Measurements from ENCODE around the gene SMPD3. TPM values are rescaled to one million over a fixed set of nuclear protein-coding genes. Genes with fewer than 3 reads are reported as not detected.

SMPD3 gene
- total and polyA plus RNA-seq, 7 donors: 0.04 to 0.21 (median 0.08) TPM

GRCh38 chr16:68310774-68311511 is 137.4 kb downstream of the SMPD3 start, which contains the start of the genes PRMT7 and SLC7A6OS:
Gene PRMT7, plus strand, starts transcription at chr16:68311019. Its CDS starts 4,961 bp downstream, at chr16:68315980.
Gene SLC7A6OS, minus strand, starts transcription at chr16:68310946. Its CDS starts 20 bp downstream, at chr16:68310926.
- ATAC-seq (peak; percentile 98 to 99 (median 99)), DNase-seq (peak; percentile 91 to 94)
- WGBS, 3 donors: 0 to 1% (median 1%) methylated on average over 61 to 62 of the region's 62 CpGs
- Histone ChIP-seq H3K27me3 (ENCODE audit: insufficient read depth in 3 of 3, low read length in 2 of 3) (no peaks in the 10 kb centered on the region), H3K4me1 (peaks cover 31% of the 10 kb centered on the region), H3K4me3 (peak within 1 kb of the TSS; percentile 96), H3K27ac (peak within 1 kb of the TSS; percentile 94), H3K36me3 (ENCODE audit: insufficient read depth in 1 of 2, low read depth in 1 of 2) (peaks cover 8 to 62% of the 10 kb centered on the region in 2 donors), H3K9me3 (no peaks in the 10 kb centered on the region)
- intact Hi-C loops (cut with DNase I): loop anchor here (5.0 to 10.0 kb wide), 2 partner anchors 49 to 236 kb away; partner anchors contain the start of gene SLC7A6 (in 1 of the 2)
- peak; percentile 21 for TF ChIP-seq CTCF (IDR thresholded peaks at IDR 0.05)

GRCh38 chr16:68310437-68310773 is 137.9 kb downstream of the SMPD3 start:
- Histone ChIP-seq H3K36me3 (ENCODE audit: insufficient read depth in 1 of 2, low read depth in 1 of 2) (peaks cover 8 to 62% of the 10 kb centered on the region in 2 donors), H3K4me1 (peaks cover 31% of the 10 kb centered on the region), H3K9me3 (no peaks in the 10 kb centered on the region), H3K4me3 (peak overlapping the region; percentile 96), H3K27me3 (ENCODE audit: insufficient read depth in 3 of 3, low read length in 2 of 3) (no peaks in the 10 kb centered on the region), H3K27ac (peak overlapping the region; percentile 94)
- intact Hi-C loops (cut with DNase I): loop anchor here (5.0 to 10.0 kb wide), 2 partner anchors 48 to 236 kb away; partner anchors contain the start of gene SLC7A6 (in 1 of the 2)
- no peak for TF ChIP-seq CTCF (IDR thresholded peaks at IDR 0.05)
- ATAC-seq (peak; percentile 57 to 67 (median 63)), DNase-seq (peak in 1 of 2 donors; percentile 34)
- WGBS, 3 donors: 0% methylated on average over 28 to 29 of the region's 29 CpGs

- WGBS, 3 donors: 43 to 47% (median 46%) methylated on average over 6 of the region's 6 CpGs
- Histone ChIP-seq H3K36me3 (ENCODE audit: insufficient read depth in 1 of 2, low read depth in 1 of 2) (peaks cover 8 to 63% of the 10 kb centered on the region in 2 donors), H3K4me1 (peaks cover 31% of the 10 kb centered on the region), H3K27me3 (ENCODE audit: insufficient read depth in 3 of 3, low read length in 2 of 3) (no peaks in the 10 kb centered on the region), H3K27ac (peak overlapping the region; percentile 94), H3K4me3 (peak overlapping the region; percentile 96), H3K9me3 (no peaks in the 10 kb centered on the region)
- intact Hi-C loops (cut with DNase I): loop anchor here (5.0 to 10.0 kb wide), 2 partner anchors 47 to 235 kb away; partner anchors contain the start of gene SLC7A6 (in 1 of the 2)
- TF ChIP-seq CTCF (IDR thresholded peaks at IDR 0.05): no peak
- DNase-seq (no peak), ATAC-seq (no peak)
Observed at GRCh38 chr16:68309799-68310198, 138.5 kb downstream of the SMPD3 start.

Other genes starting within 250 kb of the SMPD3 start
- gene ESRP2, start 212.4 kb downstream of the SMPD3 start, total RNA-seq: not detected
- gene ESRP2, start 212.4 kb downstream of the SMPD3 start, polyA plus RNA-seq: under 1 TPM; 0.03 to 0.08 (median 0.05) TPM
- gene PLA2G15, start 203.1 kb downstream of the SMPD3 start, total RNA-seq: 10 to 100 TPM; 28.0 to 65.0 (median 31.0) TPM
- 10 to 100 TPM; 13.0 to 31.7 (median 22.6) TPM for gene PLA2G15, start 203.1 kb downstream of the SMPD3 start, polyA plus RNA-seq
- gene SLC7A6, start 184.0 kb downstream of the SMPD3 start, total RNA-seq: 100 to 1,000 TPM in 1 of 4 donors, 10 to 100 TPM in 3; 25.6 to 217 (median 70.5) TPM
- 10 to 100 TPM in 2 of 3 donors, 1 to 10 TPM in 1; 9.2 to 55.2 (median 36.4) TPM for gene SLC7A6, start 184.0 kb downstream of the SMPD3 start, polyA plus RNA-seq
- gene SLC7A6OS, start 137.6 kb downstream of the SMPD3 start, total RNA-seq: 10 to 100 TPM in 2 of 4 donors, 1 to 10 TPM in 2; 7.9 to 12.6 (median 9.9) TPM
- gene SLC7A6OS, start 137.6 kb downstream of the SMPD3 start, polyA plus RNA-seq: 10 to 100 TPM in 1 of 3 donors, 1 to 10 TPM in 2; 5.8 to 16.3 (median 9.5) TPM
- gene PRMT7, start 137.5 kb downstream of the SMPD3 start, total RNA-seq: 10 to 100 TPM; 19.9 to 31.4 (median 26.6) TPM
- 10 to 100 TPM; 18.9 to 45.1 (median 20.4) TPM for gene PRMT7, start 137.5 kb downstream of the SMPD3 start, polyA plus RNA-seq
- gene ZFP90, start 90.8 kb upstream of the SMPD3 start, total RNA-seq: 10 to 100 TPM in 2 of 4 donors, 1 to 10 TPM in 2; 6.9 to 11.8 (median 10.1) TPM
- gene ZFP90, start 90.8 kb upstream of the SMPD3 start, polyA plus RNA-seq: 10 to 100 TPM in 2 of 3 donors, 1 to 10 TPM in 1; 7.2 to 14.0 (median 10.8) TPM
- gene CDH3, start 196.8 kb upstream of the SMPD3 start, total RNA-seq: not detected
- under 1 TPM in 2 of 3 donors, not detected in 1; 0.05 to 0.21 TPM for gene CDH3, start 196.8 kb upstream of the SMPD3 start, polyA plus RNA-seq